NCI-H446 treated with DMSO at 0.1 percent for 48 hours (cell line): ENCODE data around the gene ITPKB.
A peak's percentile ranks its signal among the peaks of the same experiment; 100 is the strongest.
"Not testable (repeated sequence)": the region's sequence is repeated elsewhere in the genome, so short reads cannot be mapped to it uniquely, and the experiment has no call there.

Experiments
- DNase-seq: peaks from one replicate; lab custom pipeline; 2025; lab: John Stamatoyannopoulos, UW

Gene ITPKB

GRCh38 chr1:226622012-226622411, 117.1 kb downstream of the ITPKB start:
- DNase-seq, result no peak

- no peak for DNase-seq
Observed at GRCh38 chr1:226619031-226619430, 120.1 kb downstream of the ITPKB start.

GRCh38 chr1:226618380-226618779, 120.7 kb downstream of the ITPKB start:
- no peak for DNase-seq

GRCh38 chr1:226617719-226618118, 121.4 kb downstream of the ITPKB start:
- DNase-seq, result not testable (repeated sequence)

- DNase-seq, result no peak
Observed at GRCh38 chr1:226617109-226617508, 122.0 kb downstream of the ITPKB start.

GRCh38 chr1:226616636-226617035, 122.4 kb downstream of the ITPKB start:
- DNase-seq, result no peak

- no peak for DNase-seq
Observed at GRCh38 chr1:226615876-226616275, 123.2 kb downstream of the ITPKB start.

- not testable (repeated sequence) for DNase-seq
Observed at GRCh38 chr1:226611980-226612379, 127.1 kb downstream of the ITPKB start.

- DNase-seq, result no peak
Observed at GRCh38 chr1:226611301-226611700, 127.8 kb downstream of the ITPKB start.

- no peak for DNase-seq
Observed at GRCh38 chr1:226610671-226611070, 128.4 kb downstream of the ITPKB start.

GRCh38 chr1:226609836-226610455, 129.1 kb downstream of the ITPKB start:
- DNase-seq, result no peak

- peak; percentile 32 for DNase-seq
Observed at GRCh38 chr1:226608699-226609505, 130.2 kb downstream of the ITPKB start.

- DNase-seq, result no peak
Observed at GRCh38 chr1:226607821-226608220, 131.3 kb downstream of the ITPKB start.

- no peak for DNase-seq
Observed at GRCh38 chr1:226607268-226607660, 131.8 kb downstream of the ITPKB start.

- no peak for DNase-seq
Observed at GRCh38 chr1:226606311-226607267, 132.5 kb downstream of the ITPKB start.

- DNase-seq, result no peak
Observed at GRCh38 chr1:226605318-226605950, 133.6 kb downstream of the ITPKB start.

GRCh38 chr1:226604560-226605317, 134.3 kb downstream of the ITPKB start:
- no peak for DNase-seq

GRCh38 chr1:226603858-226604559, 135.1 kb downstream of the ITPKB start:
- no peak for DNase-seq

GRCh38 chr1:226603022-226603857, 135.8 kb downstream of the ITPKB start:
- peak; percentile 80 for DNase-seq
